ENCODE results near the gene VPS41. TPM values are rescaled to one million over a fixed set of nuclear protein-coding genes. Genes with fewer than 3 reads are reported as not detected.

The VPS41 gene
- total RNA-seq, 1 experiment from 2014 or later: 92.3 TPM

- ChIA-PET POLR2A (ENCODE audit: unreplicated experiment) (no interaction called here), CTCF (no interaction called here)
- BruUV-seq (replicated peaks): no TSS peak
- DNase-seq: no peak
- no peak overlapping the region for H2AFZ ChIP-seq
- H3K4me2 ChIP-seq: no peak overlapping the region
- intact Hi-C loops (cut with micrococcal nuclease; ENCODE audit: unreplicated experiment): no loop called here
- no peak overlapping the region for H3K27ac ChIP-seq
- H3K36me3 ChIP-seq (ENCODE audit: low read depth): no peaks in the 10 kb centered on the region
- 0 out of 2 replicates have a peak, but pooled peaks cover 9% of the 10 kb centered on the region for H4K20me1 ChIP-seq (ENCODE audit: insufficient read depth)
- H3K9me3 ChIP-seq (ENCODE audit: insufficient read depth, low read depth): no peaks in the 10 kb centered on the region
- no peaks in the 10 kb centered on the region for H3K79me2 ChIP-seq (ENCODE audit: low read depth)
- H3K9me2 ChIP-seq (ENCODE audit: insufficient read depth): no peaks in the 10 kb centered on the region; the same call in 1 of the 2 replicates
- H3K27me3 ChIP-seq (ENCODE audit: insufficient read depth, low read depth): no peaks in the 10 kb centered on the region
- H3F3A ChIP-seq (ENCODE audit: insufficient read depth, low read depth): no peaks in the 10 kb centered on the region
- no peak overlapping the region for H3K4me3 ChIP-seq
- TF ChIP-seq EZH2 (IDR thresholded peaks at IDR 0.05; ENCODE audit: low read depth): no peak
- TF ChIP-seq CTCF (conservative IDR thresholded peaks at IDR 0.05): no peak
- H3K4me1 ChIP-seq (replicated peaks; ENCODE audit: insufficient read depth): no peaks in the 10 kb centered on the region
Observed at GRCh38 chr7:38846280-38846679, 62.7 kb downstream of the VPS41 start.

- ChIA-PET CTCF (no interaction called here), POLR2A (ENCODE audit: unreplicated experiment) (no interaction called here)
- no peaks in the 10 kb centered on the region for H3K4me1 ChIP-seq (replicated peaks; ENCODE audit: insufficient read depth)
- no peak overlapping the region for H3K4me3 ChIP-seq
- H3K36me3 ChIP-seq (ENCODE audit: low read depth): no peaks in the 10 kb centered on the region
- no peak overlapping the region for H2AFZ ChIP-seq
- no peaks in the 10 kb centered on the region for H3K9me2 ChIP-seq (ENCODE audit: insufficient read depth)
- no peaks in the 10 kb centered on the region for H3K79me2 ChIP-seq (ENCODE audit: low read depth)
- TF ChIP-seq EZH2 (IDR thresholded peaks at IDR 0.05; ENCODE audit: low read depth): no peak
- TF ChIP-seq CTCF (conservative IDR thresholded peaks at IDR 0.05): no peak
- no TSS peak for BruUV-seq (replicated peaks)
- H3F3A ChIP-seq (ENCODE audit: insufficient read depth, low read depth): no peaks in the 10 kb centered on the region
- H4K20me1 ChIP-seq (ENCODE audit: insufficient read depth): 0 out of 2 replicates have a peak, but pooled peaks cover 9% of the 10 kb centered on the region
- H3K4me2 ChIP-seq: no peak overlapping the region
- intact Hi-C loops (cut with micrococcal nuclease; ENCODE audit: unreplicated experiment): no loop called here
- H3K27me3 ChIP-seq (ENCODE audit: insufficient read depth, low read depth): no peaks in the 10 kb centered on the region
- no peak for DNase-seq
- H3K9me3 ChIP-seq (ENCODE audit: insufficient read depth, low read depth): no peaks in the 10 kb centered on the region
- H3K27ac ChIP-seq: no peak overlapping the region
Observed at GRCh38 chr7:38844952-38845563, 63.9 kb downstream of the VPS41 start.

- no peak overlapping the region for H2AFZ ChIP-seq
- H3K9me2 ChIP-seq (ENCODE audit: insufficient read depth): no peaks in the 10 kb centered on the region
- no peak overlapping the region for H3K27ac ChIP-seq
- no peaks in the 10 kb centered on the region for H3K27me3 ChIP-seq (ENCODE audit: insufficient read depth, low read depth)
- TF ChIP-seq CTCF (conservative IDR thresholded peaks at IDR 0.05) (no peak), EZH2 (IDR thresholded peaks at IDR 0.05; ENCODE audit: low read depth) (no peak)
- H4K20me1 ChIP-seq (ENCODE audit: insufficient read depth): 0 out of 2 replicates have a peak, but pooled peaks cover 9% of the 10 kb centered on the region
- H3F3A ChIP-seq (ENCODE audit: insufficient read depth, low read depth): no peaks in the 10 kb centered on the region
- H3K9me3 ChIP-seq (ENCODE audit: insufficient read depth, low read depth): no peaks in the 10 kb centered on the region
- no peak overlapping the region for H3K4me3 ChIP-seq
- H3K4me2 ChIP-seq: no peak overlapping the region
- BruUV-seq (replicated peaks): no TSS peak
- CTCF ChIA-PET: no interaction called here
- intact Hi-C loops (cut with micrococcal nuclease; ENCODE audit: unreplicated experiment): no loop called here
- no peak for DNase-seq
- H3K79me2 ChIP-seq (ENCODE audit: low read depth): no peaks in the 10 kb centered on the region
- H3K36me3 ChIP-seq (ENCODE audit: low read depth): no peaks in the 10 kb centered on the region
- H3K4me1 ChIP-seq (replicated peaks; ENCODE audit: insufficient read depth): no peaks in the 10 kb centered on the region
- POLR2A ChIA-PET (ENCODE audit: unreplicated experiment): no interaction called here
Observed at GRCh38 chr7:38842746-38843145, 66.2 kb downstream of the VPS41 start.

Data from PC-9 (cell line).